HG03039 (cell line): ENCODE results near the gene IQCE.

Source experiments
- ATAC-seq: cut with Tn5 transposase; IDR thresholded peaks from one replicate; pipeline ENCODE4 v1.9.1; 2021; ENCODE audit warnings: mild to moderate bottlenecking, moderate library complexity; ENCODE audit not compliant: unreplicated experiment

Gene IQCE

GRCh38 chr7:2629746-2630681 lies 71.2 kb downstream of the IQCE start:
- no peak for ATAC-seq

DNA sequence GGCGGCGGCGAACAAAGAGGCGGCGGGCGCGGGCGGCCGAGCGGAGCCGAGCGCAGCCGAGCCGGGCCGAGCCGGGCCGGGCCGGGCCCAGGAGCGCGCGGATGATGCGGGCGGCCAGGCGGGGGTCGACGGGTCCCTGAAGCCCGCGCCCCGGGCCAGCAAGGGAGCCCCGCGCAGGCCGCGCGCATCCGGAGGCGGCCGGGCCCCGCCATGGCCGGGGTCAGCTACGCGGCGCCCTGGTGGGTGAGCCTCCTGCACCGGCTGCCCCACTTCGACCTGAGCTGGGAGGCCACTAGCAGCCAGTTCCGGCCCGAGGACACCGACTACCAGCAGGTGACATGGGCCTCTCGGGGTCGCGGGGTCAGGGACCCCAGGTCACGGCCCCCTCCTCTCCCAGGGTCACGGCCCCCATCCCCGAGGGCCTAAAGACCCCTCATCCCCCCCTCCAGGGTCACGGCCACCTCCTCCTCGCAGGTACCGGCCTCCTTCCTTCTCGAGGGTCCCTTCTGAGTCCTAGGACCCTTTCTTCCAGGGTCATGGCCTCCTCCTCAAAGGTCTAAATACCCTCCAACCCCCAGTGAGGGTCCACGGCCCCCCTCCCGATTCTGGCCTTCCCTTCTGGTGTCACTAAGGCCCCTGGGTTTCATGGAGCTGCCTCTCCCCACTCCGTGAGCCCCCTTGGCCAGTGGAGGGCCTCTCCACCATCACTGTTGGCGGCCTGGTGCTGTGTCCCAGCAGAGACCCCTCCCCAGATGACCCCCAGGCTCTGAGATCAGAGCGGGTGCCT lies 73.4 kb downstream of the IQCE start, which contains the start of gene TTYH3:
TSS of gene TTYH3 (plus strand) at position 41 of the 787 bp plus-strand sequence. CDS start at position 211, 170 bp downstream.
- ATAC-seq, result peak; percentile 22

GRCh38 chr7:2632733-2633537 lies 74.2 kb downstream of the IQCE start:
- ATAC-seq, result no peak

GRCh38 chr7:2633538-2634266 lies 74.9 kb downstream of the IQCE start:
- ATAC-seq, result no peak

DNA sequence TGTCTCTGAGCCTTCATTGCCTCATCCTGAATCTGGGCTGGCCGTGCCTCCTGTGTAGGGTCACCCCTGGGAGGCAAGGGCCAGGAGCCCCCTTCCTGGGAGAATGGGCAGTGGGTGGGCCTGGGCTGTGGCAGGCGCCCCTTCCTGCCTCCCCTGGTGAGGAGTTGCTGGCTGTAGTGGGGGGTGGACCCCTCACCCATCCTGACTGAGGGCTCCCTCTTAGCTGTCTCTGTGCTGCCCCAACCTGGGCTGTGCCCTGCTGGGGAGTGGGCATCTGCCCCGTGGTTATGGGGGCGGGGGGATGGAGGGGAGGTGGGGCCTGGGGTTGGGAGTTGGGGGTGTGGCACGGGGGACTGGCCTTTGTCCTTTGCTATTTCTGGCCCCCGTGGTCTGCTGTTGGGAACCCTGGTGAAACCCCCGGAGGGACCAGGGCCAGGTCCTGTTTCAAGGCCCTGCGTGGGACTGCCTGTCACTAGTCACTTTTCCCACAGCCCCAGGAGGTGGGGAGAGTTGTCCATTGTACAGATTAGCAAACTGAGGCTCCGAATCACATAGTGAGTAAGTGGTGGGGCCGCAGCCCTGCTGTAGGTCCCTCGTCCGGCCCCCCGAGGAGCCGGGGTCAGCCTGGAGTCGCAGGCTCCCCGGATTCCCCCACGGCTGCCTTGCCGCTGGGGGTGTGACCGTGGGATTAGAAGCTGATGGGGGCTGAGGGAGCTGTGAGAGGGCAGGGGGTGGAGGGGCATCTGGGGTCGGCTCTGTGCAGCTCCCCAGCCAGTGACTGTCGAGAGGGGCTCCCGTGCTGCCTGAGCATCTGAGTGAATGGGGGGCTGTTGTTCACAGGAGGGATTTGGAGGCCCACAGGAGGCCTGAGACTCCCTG lies 75.7 kb downstream of the IQCE start:
- no peak for ATAC-seq

- ATAC-seq, result no peak
Measured at GRCh38 chr7:2635148-2635668, 76.4 kb downstream of the IQCE start.

DNA sequence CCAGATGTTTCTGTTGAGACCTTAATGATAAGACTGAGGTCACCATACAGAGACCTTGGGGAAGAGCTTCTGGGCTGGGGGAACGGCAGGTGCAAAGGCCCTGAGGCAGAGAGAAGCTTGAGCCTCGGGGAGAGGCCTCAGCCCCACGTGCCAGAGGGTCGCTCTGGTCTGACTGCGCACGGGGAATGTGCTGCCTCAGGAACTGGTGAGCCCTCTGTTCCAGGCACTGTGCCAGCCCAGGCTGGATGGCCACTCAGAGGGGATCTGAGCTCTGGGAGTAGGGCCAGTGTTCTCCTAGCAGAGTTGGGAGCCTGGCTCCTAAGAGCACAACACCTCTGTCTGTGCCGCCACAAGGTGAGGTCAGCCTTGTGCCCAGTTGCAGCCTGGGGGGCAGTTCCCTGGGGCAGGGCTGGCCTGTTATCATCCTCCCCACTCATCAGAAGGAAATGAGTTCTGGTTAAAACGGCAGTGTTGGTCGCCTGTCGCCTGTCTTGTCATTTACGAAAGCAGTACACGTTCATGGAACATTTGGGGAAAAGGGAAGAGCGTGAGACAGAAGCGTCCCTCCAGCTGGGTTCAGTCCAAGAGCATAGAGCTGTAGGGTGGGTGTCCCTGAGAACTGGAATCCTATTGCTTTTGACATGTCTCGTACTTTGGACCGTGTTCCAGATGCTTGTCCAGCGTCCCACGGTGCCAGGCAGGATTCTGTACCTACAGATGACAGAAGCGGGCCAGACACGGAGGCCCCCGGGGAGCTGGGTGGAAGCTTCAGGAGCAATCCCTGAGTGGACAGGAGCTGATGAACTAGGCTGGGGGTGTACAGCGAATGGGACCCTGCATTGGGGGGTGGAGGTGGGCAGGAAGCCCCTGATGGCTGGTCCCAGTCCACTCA lies 77.3 kb downstream of the IQCE start:
- ATAC-seq, result no peak

DNA sequence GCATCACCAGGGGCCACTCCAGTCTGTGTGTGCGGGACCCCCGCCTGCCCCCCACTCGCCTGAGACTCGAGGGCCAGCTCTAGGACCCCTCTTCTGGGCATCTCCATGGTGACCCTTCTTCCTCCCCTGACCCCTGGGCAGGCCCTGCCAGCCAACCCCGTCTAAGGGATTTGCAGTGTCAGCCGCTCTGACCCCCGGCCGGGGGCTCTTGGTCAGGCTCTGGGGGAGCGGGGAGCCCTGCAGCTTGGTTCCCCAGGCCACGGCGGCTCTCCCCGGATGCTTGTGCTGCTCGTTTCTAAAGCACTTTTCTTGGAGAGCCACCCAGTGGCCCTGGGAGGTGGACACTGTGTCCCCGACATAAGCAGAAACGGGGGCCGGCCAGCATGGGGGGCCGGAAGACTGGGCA lies 78.3 kb downstream of the IQCE start:
- ATAC-seq, result no peak

DNA sequence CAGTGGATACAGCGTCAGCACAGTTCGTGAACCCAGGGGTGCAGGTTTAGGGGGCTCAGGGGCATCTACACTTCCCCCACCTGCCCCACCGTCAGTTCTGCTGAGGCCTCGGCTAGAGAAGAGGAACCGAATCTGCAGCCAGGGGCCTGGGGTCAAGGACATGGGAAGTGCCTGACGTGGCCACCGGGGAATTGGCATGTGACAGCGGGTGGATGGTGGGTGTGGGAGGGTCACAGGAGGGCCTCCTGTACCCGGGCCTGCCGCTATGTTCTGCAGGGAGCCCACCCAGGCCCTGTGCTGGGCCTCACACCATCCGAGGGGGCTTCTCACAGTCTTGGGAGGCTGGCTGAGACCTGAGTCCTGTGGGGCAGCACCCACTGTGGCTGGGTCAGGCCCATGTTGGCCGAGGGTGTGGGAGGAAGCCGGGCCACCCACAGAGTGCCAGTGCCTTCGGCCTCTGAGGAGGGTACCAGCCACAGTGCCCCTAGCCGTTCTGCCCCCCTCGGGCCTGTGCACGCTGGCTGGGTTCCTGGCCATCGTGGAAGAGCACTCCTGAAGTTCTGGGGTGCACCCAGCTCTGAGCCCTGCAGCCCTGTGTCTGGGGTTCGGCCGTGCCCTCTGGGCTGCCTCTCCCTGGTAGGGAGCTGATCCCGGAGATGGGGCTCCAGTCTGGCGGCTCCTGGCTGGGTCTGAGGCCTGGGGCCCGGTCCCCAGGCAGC lies 78.9 kb downstream of the IQCE start:
- ATAC-seq, result no peak

GRCh38 chr7:2638224-2638991 lies 79.6 kb downstream of the IQCE start:
- no peak for ATAC-seq

GRCh38 chr7:2639181-2639681 lies 80.5 kb downstream of the IQCE start:
- no peak for ATAC-seq

DNA sequence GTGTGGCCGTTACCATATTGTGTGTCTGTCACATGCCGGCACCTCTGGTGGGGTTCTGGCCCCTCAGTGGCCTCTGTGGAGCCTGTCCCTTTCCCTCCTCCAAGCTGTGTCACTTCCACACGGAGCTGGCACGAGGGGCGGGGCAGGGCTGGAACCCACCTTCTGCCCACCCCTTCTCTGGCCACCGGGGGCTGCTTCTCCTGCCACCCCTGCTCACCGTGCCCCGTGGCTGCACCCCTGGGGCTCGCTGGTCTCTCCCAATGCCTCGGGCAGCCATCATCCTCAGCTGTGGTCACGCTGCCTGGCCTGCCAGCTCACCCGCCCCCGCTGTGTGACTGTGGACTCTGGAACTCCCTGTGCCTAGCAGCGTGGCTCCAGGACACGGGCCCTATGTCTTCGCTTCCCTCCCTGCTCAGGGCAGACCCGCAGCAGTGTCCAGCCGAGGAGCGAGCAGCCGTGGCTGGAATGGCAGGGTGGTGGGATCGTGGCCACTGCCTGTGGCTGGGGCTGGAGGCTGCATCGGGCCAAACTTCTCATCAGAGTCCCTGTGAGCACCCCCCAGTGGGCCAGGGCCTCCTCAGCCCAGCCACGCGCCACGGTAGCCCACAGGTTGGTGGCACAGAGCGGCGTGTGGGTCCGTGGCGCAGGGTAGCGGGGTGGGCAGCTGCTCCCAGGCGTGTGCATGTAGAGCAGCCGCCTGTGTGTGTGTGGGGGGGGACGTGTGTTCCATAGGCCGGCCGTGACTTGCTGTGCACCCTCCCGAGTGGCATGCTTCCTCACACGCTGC lies 81.1 kb downstream of the IQCE start:
- ATAC-seq, result no peak

DNA sequence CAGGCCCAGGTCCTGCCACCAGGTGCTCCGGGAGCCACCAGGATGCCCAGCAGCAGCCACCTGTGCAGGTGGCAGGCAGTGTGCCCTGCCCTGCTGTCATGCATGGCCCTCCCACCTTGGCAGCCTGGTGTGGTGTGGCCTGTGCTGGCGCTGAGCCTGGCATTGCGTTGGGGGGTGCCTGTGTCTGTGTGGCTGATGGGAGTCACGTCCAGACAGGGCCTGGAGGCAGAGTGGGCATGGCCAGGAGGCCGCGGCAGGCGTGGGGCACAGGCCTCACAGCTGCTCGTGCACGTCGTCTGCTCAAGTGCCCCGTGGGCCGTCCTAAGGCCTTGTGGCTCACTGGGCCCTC lies 81.7 kb downstream of the IQCE start:
- no peak for ATAC-seq

DNA sequence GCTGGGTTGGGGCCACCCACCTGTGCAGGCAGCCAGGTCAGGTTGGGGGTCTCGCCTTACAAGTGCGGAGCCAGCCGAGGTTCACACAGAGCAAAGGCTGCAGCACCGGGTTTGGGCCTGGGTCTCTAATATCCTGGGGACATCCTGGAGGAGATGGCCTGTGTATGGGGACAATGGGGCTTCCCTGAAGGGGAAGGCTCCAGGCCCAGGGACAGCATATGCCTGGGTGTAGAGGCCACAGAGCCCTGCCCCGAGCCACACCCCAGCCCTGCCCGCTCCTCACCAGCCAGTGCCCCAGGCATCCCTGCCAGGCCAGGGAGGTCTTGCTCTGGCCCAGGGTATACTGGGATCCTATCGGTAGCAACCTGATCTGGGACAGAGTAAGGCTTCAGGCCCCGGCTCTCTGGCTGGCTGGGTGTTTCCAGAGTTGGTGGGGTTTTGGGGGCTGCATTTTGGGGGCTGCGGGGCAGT lies 82.1 kb downstream of the IQCE start:
- ATAC-seq, result no peak
